GM08714 (cell line): ENCODE data around the gene SZT2.

ENCODE experiments used
- H3K4me3 ChIP-seq: fragments of 200-500 bp; sonication (Bioruptor generic); 2 replicates; pipeline ENCODE4 v1.5.1; 2014; ENCODE audit warnings: mild to moderate bottlenecking, low read length, inconsistent platforms
- ZNF274 ChIP-seq: IDR thresholded peaks from 2 replicates; pipeline ENCODE4 v1.6.1; 2012; ENCODE audit warnings: mild to moderate bottlenecking, low read depth, low read length

Gene SZT2

GRCh38 chr1:43503534-43503933 lies 113.8 kb downstream of the SZT2 start:
- no peak for TF ChIP-seq ZNF274
- H3K4me3 ChIP-seq: no peak overlapping the region
